Measurements from ENCODE around the gene ALDH1B1. TPM values are rescaled to one million over a fixed set of nuclear protein-coding genes. Genes with fewer than 3 reads are reported as not detected.

ALDH1B1 gene
- total and polyA plus RNA-seq, 9 of the 15 experiments (the other 6 are each of a cell fraction or from before 2014, with no cell fraction given), result 8.6 to 46.5 (median 30.8) TPM

GRCh38 chr9:38390442-38390841 lies 2.1 kb upstream of the ALDH1B1 start (continued):
- TF ChIP-seq ZNF384 (IDR thresholded peaks at IDR 0.05; ENCODE audit: low read depth, low read length) (0 out of 2 replicates have a peak, but pooled peaks have one; percentile 9), ELF2 (CRISPR knock-in tag; IDR thresholded peaks at IDR 0.05) (no peak), ZZZ3 (IDR thresholded peaks at IDR 0.05) (no peak), NBN (IDR thresholded peaks at IDR 0.05; ENCODE audit: low read depth) (peak; percentile 41; the same call in 1 of the 2 replicates), SMARCE1 (IDR thresholded peaks at IDR 0.05) (peak; percentile 84), POLR2A (conservative IDR thresholded peaks at IDR 0.05) (no peak), CBFB (CRISPR knock-in tag; IDR thresholded peaks at IDR 0.05) (no peak), ADNP (tag; IDR thresholded peaks at IDR 0.05) (no peak), ASH1L (IDR thresholded peaks at IDR 0.05; ENCODE audit: borderline replicate concordance, low read depth, partially characterized antibody) (no peak)

- H3K9ac ChIP-seq (ENCODE audit: insufficient read depth in 1 of 2, low read depth in 2 of 2, low read length in 2 of 2), result peak overlapping the region; percentile 4 to 50; a peak in 1 of 4 replicates
- in situ Hi-C loops (cut with MboI) (no loop called here), intact Hi-C loops (cut with micrococcal nuclease) (no loop called here)
- no peak for ATAC-seq
- no peaks in the 10 kb centered on the region for H4K20me1 ChIP-seq (replicated peaks; ENCODE audit: control insufficient read depth, insufficient read depth, low read length)
- 29% methylated on average over 5 of the region's 5 CpGs for WGBS (ENCODE audit: insufficient coverage, low coverage, missing lambda C conversion rate)
- H3K9me3 ChIP-seq (replicated peaks; ENCODE audit: control insufficient read depth, insufficient read depth, low read depth, low read length), result no peaks in the 10 kb centered on the region
- no peaks in the 10 kb centered on the region for H3K27me3 ChIP-seq (ENCODE audit: control insufficient read depth in 2 of 2, insufficient read depth in 2 of 2, low read length in 2 of 2)
- H3K4me2 ChIP-seq (ENCODE audit: insufficient read depth, low read length), result peak overlapping the region; percentile 35
- no peak overlapping the region for H3K4me3 ChIP-seq
- no peak for FAIRE-seq
- TF ChIP-seq NR3C1 (CRISPR knock-in tag; IDR thresholded peaks at IDR 0.05) (no peak), ZNF263 (CRISPR knock-in tag; IDR thresholded peaks at IDR 0.05; ENCODE audit: borderline replicate concordance) (0 out of 2 replicates have a peak, but pooled peaks have one; percentile 18), CBFA2T3 (IDR thresholded peaks at IDR 0.05) (no peak), MECOM (CRISPR knock-in tag; IDR thresholded peaks at IDR 0.05) (no peak), ZNF740 (CRISPR knock-in tag; IDR thresholded peaks at IDR 0.05) (peak; percentile 39; the same call in 1 of the 2 replicates), ZNF740 (tag; IDR thresholded peaks at IDR 0.05) (no peak), MTA3 (IDR thresholded peaks at IDR 0.05; ENCODE audit: borderline replicate concordance) (no peak), SMAD4 (CRISPR knock-in tag; conservative IDR thresholded peaks at IDR 0.05) (0 out of 2 replicates have a peak, but pooled peaks have one; percentile 1), ETV1 (tag; conservative IDR thresholded peaks at IDR 0.05; ENCODE audit: low read depth) (peak; percentile 35; the same call in 1 of the 2 replicates), RBBP5 (IDR thresholded peaks at IDR 0.05; ENCODE audit: borderline replicate concordance, insufficient read depth, low read length, poor library complexity, severe bottlenecking) (peak; percentile 36), MED1 (CRISPR knock-in tag; IDR thresholded peaks at IDR 0.05; ENCODE audit: borderline replicate concordance) (no peak), RB1 (IDR thresholded peaks at IDR 0.05; ENCODE audit: low read depth) (no peak), KLF13 (tag; IDR thresholded peaks at IDR 0.05; ENCODE audit: borderline replicate concordance, low read depth) (no peak)
- H3K27ac ChIP-seq (ENCODE audit: extremely low read depth, low read depth, low read length), result no peak overlapping the region
- no peaks in the 10 kb centered on the region for H3K9me1 ChIP-seq (ENCODE audit: control insufficient read depth, insufficient read depth, low read length)
- no peak for DNase-seq (ENCODE audit: extremely low read depth in 1 of 4, low spot score in 3 of 4)
- peaks cover 38 to 41% of the 10 kb centered on the region in 2 experiments for H3K4me1 ChIP-seq (replicated peaks in 1 of 2; ENCODE audit: control insufficient read depth in 2 of 2, insufficient read depth in 2 of 2, low read length in 2 of 2)
- H2AFZ ChIP-seq (ENCODE audit: low read depth, low read length), result peak overlapping the region; percentile 51
- peaks cover 18% of the 10 kb centered on the region; the same call in 1 of the 3 replicates for H3K36me3 ChIP-seq (ENCODE audit: control insufficient read depth, insufficient read depth, low read length)
- peaks cover 31% of the 10 kb centered on the region for H3K79me2 ChIP-seq (ENCODE audit: control insufficient read depth, insufficient read depth, low read length)
- BruUV-seq (replicated peaks), result no TSS peak
- CTCF ChIA-PET (ENCODE audit: low intra/inter-chr PET ratio), result no interaction called here
- POLR2A ChIA-PET, result no interaction called here
Measured at GRCh38 chr9:38390851-38391250, 1.7 kb upstream of the ALDH1B1 start.
